DMS 273 (cell line): ENCODE data around the gene NKAIN2.
A peak's percentile ranks its signal among the peaks of the same experiment; 100 is the strongest.

ENCODE experiments used
- DNase-seq: peaks from one replicate; lab custom pipeline; 2025; ENCODE audit not compliant: unreplicated experiment; lab: John Stamatoyannopoulos, UW

Gene NKAIN2

DNA sequence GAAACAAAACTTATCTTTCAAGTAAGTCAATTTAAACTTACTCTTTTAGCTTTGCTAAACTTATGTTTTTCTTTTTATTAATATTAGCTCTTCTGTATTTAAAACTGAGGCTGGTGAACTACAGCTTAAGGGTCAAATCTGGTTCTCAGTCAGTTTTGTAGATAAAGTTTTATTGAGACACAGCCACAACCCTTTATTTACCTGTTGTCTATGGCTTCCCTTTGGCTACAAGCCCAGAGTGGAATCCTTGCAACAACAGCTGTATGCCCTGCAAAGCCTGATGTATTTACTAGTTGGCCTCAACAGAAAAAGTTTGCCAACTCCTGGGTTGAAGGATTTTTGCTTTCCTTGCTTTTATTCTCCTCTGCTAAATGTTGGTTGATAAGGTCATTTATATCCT lies 667.1 kb downstream of the NKAIN2 start:
- peak; percentile 2 for DNase-seq

DNA sequence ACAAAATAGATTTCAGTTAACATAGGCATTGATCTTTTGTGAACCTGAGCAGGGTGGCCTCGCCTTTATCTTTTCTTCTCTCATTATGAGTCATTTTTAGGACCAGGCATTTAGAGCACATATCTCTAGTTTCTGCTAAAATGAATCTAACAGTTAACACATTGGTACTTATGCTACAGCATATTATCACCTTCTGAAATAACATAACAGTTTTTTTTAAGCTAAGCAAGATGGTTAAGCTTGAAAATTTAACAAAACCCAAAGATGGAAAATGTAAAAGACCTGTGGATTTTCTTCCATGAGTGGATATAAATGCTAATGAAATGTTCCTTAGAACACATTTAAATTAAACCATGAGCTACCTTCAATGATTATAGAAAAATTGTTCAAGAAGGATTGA lies 671.5 kb downstream of the NKAIN2 start:
- DNase-seq: no peak

DNA sequence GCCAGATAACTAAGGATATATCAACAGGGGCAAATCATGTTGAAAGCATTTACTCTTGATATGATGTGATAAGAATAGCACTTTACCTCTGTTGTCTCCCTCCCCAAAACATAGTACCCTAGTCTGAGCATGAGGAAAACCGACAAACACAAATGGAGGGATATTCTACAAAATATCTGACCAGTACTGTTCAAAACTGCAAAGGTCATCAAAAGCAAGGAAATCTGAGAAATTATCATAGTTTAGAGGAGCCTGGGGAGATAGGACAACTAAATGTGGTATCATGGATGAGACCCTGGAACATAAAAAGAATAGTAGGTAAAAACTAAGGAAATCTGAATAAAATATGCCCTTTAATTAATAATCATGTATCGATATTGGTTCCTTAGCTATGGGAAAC lies 675.2 kb downstream of the NKAIN2 start:
- DNase-seq: no peak

DNA sequence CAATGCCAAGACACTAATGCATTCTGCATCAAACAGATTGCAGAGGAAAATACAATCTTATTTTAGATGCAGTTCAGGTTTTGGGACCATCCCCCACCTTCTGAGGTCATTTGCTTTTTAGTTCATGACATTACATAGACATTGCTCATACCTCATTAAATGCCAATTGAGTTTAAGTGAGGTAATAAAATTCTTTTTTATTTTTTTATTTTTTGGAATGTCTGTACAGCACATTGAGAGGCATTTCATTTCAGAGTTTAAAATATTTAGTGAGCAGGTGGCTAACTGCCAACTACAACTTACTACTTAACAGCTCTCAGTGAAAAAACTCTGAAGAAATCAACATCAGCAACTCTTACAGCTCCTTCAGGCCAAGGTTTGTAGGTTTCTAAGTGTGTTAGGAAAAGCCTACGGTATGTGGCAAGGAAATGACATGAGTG lies 676.3 kb downstream of the NKAIN2 start:
- DNase-seq: peak; percentile 20

DNA sequence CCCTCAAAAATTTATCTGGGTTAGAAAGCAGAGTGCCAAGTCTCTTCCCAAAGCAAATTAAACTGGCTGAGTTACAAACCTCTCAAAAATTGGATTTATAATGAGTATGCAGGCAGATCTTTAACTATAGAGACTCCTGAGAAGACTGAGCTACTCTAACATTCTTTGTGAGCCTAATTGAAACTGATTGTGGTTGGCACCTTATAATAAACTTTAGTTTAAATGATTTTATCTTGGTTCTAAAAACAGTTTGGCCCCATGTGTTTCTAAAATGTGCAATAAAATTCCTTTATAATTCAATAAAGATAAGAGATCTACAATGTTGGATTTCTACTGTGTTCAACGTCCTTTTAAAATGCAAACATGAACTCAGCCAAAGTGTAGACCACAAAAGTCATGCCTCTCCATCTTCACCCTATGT lies 678.4 kb downstream of the NKAIN2 start:
- DNase-seq: no peak

DNA sequence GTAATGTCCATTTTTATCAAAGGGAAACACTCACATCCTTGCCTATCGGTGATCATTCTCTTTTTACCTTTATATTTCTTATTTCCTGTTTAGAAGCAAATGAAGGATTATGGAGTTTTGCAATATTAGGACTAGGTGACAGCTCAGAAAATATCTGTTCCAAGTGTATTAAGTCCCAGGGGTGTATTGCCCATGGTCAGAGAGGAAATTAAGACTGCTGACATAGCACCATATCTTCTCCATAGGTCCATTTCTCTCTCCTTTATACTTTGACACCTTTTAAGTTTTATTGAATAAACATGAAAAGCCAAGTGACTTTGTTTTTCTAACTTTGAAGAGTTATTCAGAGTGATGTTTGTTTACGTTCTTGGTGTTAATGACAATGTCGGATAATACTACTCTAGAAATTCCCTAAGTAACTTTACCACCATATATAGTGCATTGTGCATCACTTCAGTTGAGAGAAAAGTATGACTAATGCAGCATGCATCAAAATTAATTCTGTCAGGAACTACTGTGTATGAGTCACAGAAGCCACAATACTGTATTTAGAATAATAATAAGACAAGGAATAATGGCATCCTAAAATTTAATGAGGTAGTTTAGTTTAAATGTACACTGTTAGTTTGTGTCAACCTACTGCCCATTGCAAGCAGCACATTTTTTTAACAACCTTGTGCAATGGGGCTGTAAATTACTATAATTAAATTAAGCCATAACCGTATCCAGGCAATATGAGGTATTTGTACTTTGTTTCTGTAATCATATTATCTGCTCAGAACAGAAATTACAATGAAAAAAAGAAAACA lies 684.2 kb downstream of the NKAIN2 start:
- DNase-seq: no peak

DNA sequence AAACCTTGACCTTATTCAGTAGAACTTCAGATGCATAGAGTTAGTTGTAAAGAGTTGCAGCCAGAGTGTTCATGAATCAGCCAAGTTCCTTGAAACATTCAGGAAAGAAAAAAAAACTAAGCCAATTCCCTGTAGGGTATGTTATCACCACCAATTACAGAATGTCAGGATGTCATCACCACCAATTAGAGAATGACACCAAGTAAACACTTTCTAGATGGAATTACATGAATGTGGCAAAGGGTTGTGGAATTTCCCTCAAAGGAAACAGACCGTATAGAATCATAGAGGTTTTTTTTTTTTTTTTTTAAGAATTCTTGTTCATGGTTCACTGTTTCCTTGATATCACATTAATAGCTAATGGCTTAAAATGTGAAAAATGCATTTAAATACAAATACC lies 686.5 kb downstream of the NKAIN2 start:
- DNase-seq: no peak

DNA sequence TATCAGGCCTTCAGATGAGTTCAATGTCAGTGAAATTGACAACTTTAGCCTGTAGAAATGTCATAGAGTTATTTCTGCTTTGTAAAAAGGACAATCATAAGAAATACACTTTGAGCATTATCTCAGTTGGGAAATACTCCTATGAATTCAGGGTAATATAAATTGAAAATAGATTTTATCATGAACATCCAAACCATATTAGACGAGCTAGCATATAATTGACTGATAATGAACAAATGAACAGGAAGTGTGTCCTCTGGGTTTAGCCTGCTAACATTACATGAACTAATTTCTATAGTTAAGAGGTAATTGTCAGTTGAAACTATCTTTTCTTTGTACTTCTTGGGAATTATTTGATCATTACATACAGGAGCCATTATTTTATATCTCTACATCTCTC lies 689.6 kb downstream of the NKAIN2 start:
- DNase-seq: no peak

DNA sequence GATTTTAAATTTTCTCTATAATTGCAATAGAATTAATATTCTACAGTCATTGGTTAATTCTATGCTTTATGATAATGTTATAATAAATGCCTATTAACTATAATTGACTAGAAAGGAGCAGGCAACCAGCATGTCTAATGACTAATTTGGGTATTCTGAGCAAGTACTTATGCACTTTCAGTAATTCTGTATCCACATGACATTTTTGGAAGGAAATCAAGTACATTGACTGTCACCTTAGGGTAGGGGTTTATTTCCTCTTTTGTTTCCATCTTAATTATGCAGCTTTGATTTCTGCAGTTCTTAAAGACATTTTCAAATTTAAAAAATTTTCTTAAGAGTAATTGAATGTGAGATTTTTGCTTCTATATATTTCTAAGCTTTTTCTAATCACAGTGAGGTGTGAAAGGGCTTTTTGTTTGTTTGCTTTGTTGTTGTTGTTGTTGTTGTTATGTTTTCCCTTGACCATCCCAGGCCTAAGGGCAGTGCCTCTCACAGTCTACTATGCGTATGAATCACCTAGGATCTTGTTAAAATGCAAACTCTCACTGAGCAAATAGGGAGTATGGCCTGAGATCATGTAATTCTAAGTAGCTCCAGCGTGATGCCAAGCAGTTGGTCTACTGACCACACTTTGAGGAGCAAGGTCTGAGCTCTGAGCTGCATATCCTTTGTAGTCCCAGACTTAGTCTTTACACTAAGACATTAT lies 691.4 kb downstream of the NKAIN2 start:
- DNase-seq: no peak

DNA sequence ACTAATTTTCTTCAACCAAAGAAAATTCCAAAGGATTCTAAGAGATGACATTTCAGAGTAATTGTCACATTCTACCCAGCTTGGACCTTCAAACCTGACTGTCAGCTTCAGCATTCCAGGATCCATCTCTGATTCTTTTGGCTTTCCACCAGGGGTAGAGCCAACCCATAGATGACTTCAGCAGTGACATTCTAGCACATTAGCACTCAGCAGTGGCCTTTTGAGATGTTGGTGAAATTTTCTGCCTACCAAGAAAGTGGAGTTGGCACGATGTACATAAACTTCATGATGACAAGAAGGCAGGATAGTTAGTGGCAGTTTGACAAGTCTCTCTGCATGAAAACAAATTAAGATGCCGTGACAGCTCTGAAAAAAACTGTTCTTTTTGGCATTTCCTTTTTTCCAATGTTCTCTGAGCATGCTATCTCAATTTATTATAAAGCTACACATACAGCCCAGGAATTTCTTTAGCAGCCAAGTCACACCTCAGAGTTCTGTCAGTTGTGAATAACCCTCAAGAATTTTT lies 692.1 kb downstream of the NKAIN2 start:
- DNase-seq: no peak

DNA sequence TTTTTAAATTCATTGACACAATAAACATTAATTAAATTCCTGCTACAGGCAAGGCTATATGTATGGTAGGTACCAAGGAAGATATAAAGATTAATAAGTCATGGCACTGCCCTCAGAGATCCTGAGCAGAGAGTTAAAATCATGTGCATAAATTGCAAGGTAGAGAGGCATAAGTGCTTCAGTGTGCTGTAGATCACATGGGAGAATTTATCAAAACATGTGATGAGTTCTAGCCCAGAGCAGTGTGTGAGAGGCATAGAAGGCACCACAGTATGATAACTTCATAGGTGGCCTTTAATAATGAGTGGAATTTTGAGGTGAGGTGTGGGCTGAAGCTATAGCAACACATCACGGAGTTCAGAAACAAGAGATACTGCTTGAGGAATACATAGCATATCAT lies 692.7 kb downstream of the NKAIN2 start:
- no peak for DNase-seq

DNA sequence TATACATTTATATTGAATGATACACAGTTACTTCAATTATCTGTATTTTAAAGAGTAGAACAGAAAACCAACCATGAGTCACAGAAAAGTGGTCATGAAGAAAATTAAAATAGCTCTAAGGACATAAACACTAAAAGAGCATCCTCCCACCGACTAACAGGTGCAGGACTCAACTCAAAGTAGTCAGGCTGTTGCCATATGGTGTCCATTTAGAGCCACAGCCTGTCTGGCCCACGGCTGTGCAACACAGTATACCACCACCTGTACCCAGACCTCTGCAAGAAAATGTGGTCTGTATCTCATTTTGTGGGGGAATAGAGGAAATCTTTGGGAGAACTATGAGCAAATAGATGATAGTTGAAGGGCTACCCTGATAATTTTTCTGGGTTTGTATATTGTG lies 708.8 kb downstream of the NKAIN2 start:
- DNase-seq: peak; percentile 40

DNA sequence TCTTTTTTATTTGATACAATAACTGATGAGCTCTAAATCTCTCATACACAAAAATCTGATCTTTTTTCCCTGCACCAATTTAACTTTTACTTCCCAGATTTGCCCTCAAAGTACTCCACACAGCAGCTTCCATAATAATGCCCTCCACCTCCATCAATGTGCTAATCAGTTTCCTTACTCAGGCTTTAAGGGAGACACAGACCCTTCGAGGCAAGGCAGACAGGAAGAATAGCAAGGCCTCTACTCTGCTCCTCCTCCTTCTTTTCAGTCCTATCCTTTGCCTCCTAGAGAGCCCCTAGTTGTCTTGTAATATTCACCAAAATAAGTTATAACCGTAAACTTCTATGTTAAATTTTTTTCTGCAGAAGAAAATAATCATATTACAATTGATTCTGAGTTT lies 713.7 kb downstream of the NKAIN2 start:
- DNase-seq: no peak

DNA sequence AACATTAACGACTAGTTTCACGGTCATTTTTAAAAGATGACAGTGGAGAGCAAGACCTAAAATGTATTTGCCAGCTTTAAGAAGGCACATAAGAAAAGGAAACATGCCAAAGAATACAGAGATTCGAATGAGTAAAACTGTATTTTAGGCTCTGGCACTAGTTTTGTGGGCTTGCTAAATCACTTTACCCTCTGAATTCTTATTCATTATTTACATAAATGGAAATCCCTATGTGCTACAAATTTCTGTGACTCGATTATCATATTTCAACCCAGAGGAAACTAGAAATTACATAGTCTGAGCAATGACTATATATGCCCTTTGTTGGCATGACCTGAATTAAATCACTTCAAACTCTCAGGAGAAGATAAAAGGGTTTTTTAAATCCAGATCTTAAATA lies 716.8 kb downstream of the NKAIN2 start:
- no peak for DNase-seq

DNA sequence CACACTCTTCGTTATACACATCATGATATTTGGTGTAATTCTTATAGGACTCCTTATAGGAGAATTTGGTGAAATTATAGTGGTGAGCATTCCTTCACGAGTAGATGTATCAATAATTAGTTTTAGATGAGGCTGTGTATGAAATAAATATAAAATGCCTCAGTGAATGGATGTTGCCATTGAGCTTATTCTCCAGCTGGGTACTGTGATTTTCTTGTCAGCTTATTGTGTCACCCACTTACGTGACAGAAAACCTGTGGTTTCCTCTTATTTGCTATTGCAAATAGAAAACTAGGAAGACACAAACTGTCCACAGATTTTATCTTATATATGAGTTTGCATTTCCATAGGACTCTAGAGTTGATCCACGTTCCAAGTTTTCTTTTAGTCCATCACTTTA lies 718.7 kb downstream of the NKAIN2 start:
- DNase-seq: no peak

DNA sequence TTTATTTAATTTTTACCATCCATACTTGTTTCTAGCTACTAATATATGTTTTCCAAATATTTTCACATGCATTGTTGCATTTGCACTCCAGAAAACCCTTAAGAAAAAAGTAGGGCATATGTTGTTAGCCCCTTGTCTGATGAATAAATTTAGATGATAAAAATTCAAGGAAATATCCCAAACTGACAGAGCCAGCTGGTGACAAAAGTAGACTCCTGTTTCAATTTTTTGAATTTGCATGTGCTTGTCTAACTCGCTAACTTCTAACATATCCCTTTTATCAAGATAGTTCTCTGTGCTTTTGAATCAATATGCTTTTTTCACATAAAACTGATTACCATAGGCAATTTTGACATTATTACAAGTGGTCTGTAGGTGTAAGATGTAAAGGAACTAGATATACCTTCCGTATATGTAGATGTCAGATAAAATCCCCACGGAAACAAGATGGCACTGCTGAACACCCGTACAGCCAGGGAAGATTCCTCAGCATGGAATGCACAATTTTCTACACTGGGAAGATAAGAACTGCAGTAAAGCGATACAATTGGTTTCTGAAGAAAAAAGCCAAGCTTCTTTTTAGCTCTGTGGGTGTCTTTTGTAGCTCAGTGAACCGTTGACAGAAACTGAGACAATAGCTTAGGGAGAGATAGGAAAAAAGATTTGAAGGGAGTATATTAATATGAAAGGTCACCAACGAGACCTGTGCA lies 721.0 kb downstream of the NKAIN2 start:
- DNase-seq: no peak

DNA sequence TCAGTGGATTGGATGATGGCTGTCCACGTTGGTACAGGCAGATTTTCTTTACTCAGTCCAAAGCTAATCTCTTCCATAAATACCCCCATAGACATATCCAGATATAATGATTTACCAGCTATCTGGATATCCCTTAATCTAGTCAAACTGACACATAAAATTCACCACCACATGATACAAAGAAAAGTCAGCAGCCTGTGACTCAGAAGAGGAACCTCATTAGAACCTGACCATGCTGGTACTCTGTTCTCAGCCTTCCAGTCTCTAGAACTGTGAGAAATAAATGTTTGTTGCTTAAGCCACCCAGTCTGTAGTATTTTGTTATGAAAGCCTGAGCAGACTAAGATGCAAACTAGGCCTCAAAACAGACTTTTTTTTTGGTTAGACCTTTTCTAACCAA lies 727.3 kb downstream of the NKAIN2 start:
- DNase-seq: no peak

DNA sequence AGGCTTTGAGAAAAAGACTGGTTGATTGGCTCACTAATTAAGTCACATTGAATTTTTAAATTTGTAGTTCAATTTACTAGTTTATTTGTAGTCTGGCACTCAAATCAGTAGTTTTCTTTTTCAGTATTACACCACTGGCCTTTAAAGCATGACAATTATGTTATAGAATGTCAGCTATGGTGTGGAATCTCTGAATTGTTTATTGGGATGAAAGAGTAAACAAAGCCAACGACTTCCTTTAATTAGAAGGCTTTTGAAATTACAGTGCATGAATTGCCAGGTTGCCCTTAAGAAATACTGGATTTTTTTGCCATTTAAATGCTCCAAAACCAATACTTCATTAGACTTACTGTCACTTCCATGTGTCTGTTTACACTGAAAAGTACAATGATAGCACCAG lies 731.6 kb downstream of the NKAIN2 start:
- no peak for DNase-seq

DNA sequence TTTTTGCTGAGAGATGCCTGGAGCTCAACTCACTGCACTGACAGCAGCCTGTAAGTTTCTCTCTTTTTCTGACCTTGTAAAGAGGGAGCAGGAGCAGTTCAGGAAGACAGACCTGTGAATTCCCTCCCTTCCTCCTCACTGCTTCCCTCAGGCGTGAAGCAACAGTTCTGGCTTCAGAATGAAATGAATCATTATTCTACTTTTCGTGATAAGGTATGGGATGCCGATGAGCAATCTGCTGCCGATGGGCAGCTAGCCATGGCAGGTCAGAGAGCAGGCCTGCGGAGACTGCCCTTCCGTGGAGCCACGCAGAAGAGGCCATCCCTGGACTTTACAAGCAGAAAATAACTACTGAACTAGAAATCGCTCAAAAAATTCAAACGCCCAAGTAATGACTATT lies 732.1 kb downstream of the NKAIN2 start:
- no peak for DNase-seq

DNA sequence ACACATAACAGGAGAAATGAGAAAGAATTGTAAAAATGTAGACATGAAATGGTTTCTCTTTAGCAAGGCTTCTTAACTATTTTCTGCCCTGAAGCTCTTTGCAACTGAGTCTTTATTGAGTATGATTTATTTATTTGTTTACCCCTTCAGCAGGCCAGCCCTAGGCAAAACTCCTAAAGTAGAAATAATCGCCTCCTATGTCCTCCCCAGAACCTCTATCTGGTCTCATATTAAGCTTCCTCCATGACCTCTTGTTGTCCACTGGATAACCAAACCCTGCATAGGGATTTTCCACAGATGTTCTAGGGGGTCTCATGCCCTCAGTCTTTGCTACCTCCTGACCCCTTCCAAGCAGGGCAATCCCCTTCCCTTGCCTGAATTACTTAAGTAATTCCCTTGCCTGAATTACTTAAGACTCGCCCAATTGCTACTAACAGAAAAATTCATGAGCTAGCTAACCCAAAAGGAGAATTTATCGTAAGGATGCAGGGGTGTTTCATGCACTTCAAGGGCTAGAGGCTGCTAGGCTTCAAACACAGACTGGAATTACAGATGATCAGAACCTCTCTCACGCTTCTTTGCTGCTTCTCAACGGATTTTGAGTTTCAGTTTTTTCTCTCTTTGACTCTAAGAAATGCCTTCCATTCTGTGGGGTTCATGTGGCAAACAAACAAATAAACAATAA lies 732.6 kb downstream of the NKAIN2 start:
- no peak for DNase-seq

DNA sequence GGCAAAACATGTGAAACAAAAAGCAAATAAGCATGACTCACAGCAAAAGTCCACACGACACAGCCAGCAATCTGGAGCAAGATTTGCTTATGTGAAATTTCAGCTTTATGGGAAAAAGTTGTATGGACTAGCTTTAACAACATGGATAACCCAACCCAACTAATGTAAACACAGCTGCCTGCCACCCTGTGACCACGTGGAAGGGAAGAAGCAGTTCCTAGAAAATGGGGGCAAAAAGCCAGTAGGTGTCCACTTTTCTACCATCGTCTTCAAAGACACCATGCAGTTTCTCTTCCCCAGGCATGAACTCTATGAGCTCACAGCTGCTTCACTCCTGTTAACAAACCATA lies 733.2 kb downstream of the NKAIN2 start:
- DNase-seq: no peak
